Activated CD4-positive, alpha-beta T cell treated with anti-CD3 and anti-CD28 coated beads, Interleukin-2, amount 10 ng/mL, durations not matched to agents 7 days and 5 days (primary cell): ENCODE measurements around the gene TENM4. TPM values are rescaled to one million over a fixed set of nuclear protein-coding genes. Genes with fewer than 3 reads are reported as not detected.

Experiments used
- CTCF ChIA-PET: fragments of 350-600 bp; sonication (Branson Sonifier 250); formaldehyde crosslinking; loops from one replicate; lab custom pipeline; 2021; ENCODE audit warnings: antibody characterized with exemption; lab: Charles Lee
- POLR2A ChIA-PET: fragments of 350-600 bp; sonication (Branson Sonifier 250); formaldehyde crosslinking; loops from one replicate; lab custom pipeline; 2021; ENCODE audit warnings: antibody characterized with exemption; lab: Charles Lee
- DNase-seq: peaks from one replicate; pipeline ENCODE4 v3.0.0-alpha.2; 2020
- H3K27ac Mint-ChIP-seq: one replicate; pipeline ENCODE4 v1.8.0; 2021; ENCODE audit warnings: mild to moderate bottlenecking, moderate library complexity, mixed read lengths
- H3K27me3 Mint-ChIP-seq: one replicate; pipeline ENCODE4 v1.8.0; 2021; ENCODE audit warnings: mixed read lengths
- H3K36me3 Mint-ChIP-seq: one replicate; pipeline ENCODE4 v1.8.0; 2021; ENCODE audit warnings: low read depth, mixed read lengths
- H3K4me1 Mint-ChIP-seq: one replicate; pipeline ENCODE4 v1.8.0; 2021; ENCODE audit warnings: mixed read lengths
- H3K4me3 Mint-ChIP-seq: one replicate; pipeline ENCODE4 v1.8.0; 2021; ENCODE audit warnings: mild to moderate bottlenecking, moderate library complexity, mixed read lengths
- H3K9me3 Mint-ChIP-seq: one replicate; pipeline ENCODE4 v1.8.0; 2021; ENCODE audit warnings: mixed read lengths
- total RNA-seq, 2 experiments: library from RNA; stranded (reverse); gene quantifications; one replicate each; pipeline ENCODE4 v1.2.3, GENCODE V29; 2021

The TENM4 gene
- total RNA-seq, 2 experiments from 2014 or later = not detected

GRCh38 chr11:79159657-79160450 lies 281.0 kb downstream of the TENM4 start:
- DNase-seq = no peak
- H3K4me1 Mint-ChIP-seq = no peaks in the 10 kb centered on the region
- CTCF ChIA-PET = no interaction called here
- no peak overlapping the region for H3K27ac Mint-ChIP-seq
- no peaks in the 10 kb centered on the region for H3K9me3 Mint-ChIP-seq
- H3K36me3 Mint-ChIP-seq = no peaks in the 10 kb centered on the region
- no peak overlapping the region for H3K4me3 Mint-ChIP-seq
- POLR2A ChIA-PET = no interaction called here
- no peaks in the 10 kb centered on the region for H3K27me3 Mint-ChIP-seq

DNA sequence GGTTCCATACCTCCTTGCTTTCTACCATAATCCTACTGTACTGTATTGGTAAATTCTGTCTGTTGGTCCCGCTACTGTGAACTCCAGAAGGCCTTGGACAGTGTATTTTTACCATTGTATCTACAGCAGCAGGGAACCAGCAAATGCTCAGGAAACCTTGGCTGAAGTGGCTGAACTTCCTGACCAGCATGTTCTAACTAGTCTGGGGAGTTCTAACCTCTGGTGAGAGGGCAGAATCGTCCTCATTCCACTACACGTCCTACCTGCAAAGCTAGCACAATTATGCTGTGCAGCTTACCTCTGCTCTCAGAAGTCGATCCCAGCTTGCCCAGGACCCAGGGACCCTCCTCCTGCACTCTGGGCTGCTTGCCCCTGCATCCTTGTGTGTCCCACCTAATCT lies 283.1 kb downstream of the TENM4 start:
- no peak overlapping the region for H3K27ac Mint-ChIP-seq
- no peaks in the 10 kb centered on the region for H3K36me3 Mint-ChIP-seq
- H3K4me1 Mint-ChIP-seq = no peaks in the 10 kb centered on the region
- no peak overlapping the region for H3K4me3 Mint-ChIP-seq
- H3K9me3 Mint-ChIP-seq = peaks cover 6% of the 10 kb centered on the region
- ChIA-PET POLR2A (no interaction called here), CTCF (no interaction called here)
- H3K27me3 Mint-ChIP-seq = no peaks in the 10 kb centered on the region
- DNase-seq = no peak

- ChIA-PET CTCF (no interaction called here), POLR2A (no interaction called here)
- H3K27ac Mint-ChIP-seq = no peak overlapping the region
- H3K4me3 Mint-ChIP-seq = no peak overlapping the region
- H3K9me3 Mint-ChIP-seq = peaks cover 6% of the 10 kb centered on the region
- H3K36me3 Mint-ChIP-seq = no peaks in the 10 kb centered on the region
- no peaks in the 10 kb centered on the region for H3K27me3 Mint-ChIP-seq
- H3K4me1 Mint-ChIP-seq = no peaks in the 10 kb centered on the region
- DNase-seq = no peak
Observed at GRCh38 chr11:79156031-79156430, 284.8 kb downstream of the TENM4 start.

DNA sequence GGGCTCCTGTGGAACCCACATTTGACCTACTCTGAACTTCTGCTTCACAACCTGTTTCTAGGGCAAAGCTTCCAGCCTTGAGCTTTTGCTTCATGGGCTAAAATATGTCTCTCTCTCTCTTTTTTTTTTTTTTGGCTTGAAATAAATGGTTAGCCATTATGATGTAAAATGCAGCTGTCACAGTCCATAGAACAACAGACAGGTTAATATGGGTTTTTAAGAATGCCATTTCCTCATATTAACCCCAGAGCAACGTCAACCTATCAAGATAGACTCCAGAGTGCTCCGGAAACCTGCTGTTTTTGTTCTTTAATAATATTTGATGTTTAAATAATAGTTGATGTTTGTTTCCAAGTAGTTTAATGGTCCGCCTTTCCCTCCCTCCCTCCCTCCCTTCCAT lies 285.6 kb downstream of the TENM4 start:
- ChIA-PET CTCF (no interaction called here), POLR2A (no interaction called here)
- H3K4me1 Mint-ChIP-seq = no peaks in the 10 kb centered on the region
- no peaks in the 10 kb centered on the region for H3K36me3 Mint-ChIP-seq
- peaks cover 6% of the 10 kb centered on the region for H3K9me3 Mint-ChIP-seq
- no peak for DNase-seq
- no peak overlapping the region for H3K27ac Mint-ChIP-seq
- no peak overlapping the region for H3K4me3 Mint-ChIP-seq
- no peaks in the 10 kb centered on the region for H3K27me3 Mint-ChIP-seq

DNA sequence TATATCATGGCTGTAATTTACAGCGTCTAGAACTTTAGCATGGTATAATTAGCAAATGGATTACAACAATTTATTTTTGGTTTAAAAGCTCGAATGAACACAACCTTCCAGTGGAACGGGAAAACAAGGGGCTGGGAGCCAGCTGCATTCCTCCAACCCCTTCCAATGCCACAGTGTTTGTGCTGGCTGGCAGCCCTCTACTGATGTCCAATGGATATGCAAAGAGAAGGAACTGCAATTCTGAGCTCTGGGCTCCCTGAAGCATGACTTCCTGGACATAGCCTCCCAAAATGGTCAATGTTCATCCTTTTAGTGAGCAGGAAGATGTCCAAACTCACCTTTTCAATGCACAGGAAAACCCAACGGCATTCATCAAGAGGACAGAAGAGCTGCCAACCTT lies 288.3 kb downstream of the TENM4 start:
- H3K4me3 Mint-ChIP-seq = no peak overlapping the region
- no peak overlapping the region for H3K27ac Mint-ChIP-seq
- CTCF ChIA-PET = no interaction called here
- POLR2A ChIA-PET = no interaction called here
- no peak for DNase-seq
- no peaks in the 10 kb centered on the region for H3K4me1 Mint-ChIP-seq
- no peaks in the 10 kb centered on the region for H3K36me3 Mint-ChIP-seq
- H3K27me3 Mint-ChIP-seq = no peaks in the 10 kb centered on the region
- peaks cover 6% of the 10 kb centered on the region for H3K9me3 Mint-ChIP-seq

GRCh38 chr11:79151396-79151795 lies 289.4 kb downstream of the TENM4 start:
- Mint-ChIP-seq H3K9me3 (peaks cover 6% of the 10 kb centered on the region), H3K36me3 (no peaks in the 10 kb centered on the region), H3K27ac (no peak overlapping the region), H3K4me1 (no peaks in the 10 kb centered on the region), H3K27me3 (no peaks in the 10 kb centered on the region), H3K4me3 (no peak overlapping the region)
- ChIA-PET CTCF (no interaction called here), POLR2A (no interaction called here)
- no peak for DNase-seq

- no peaks in the 10 kb centered on the region for H3K27me3 Mint-ChIP-seq
- ChIA-PET CTCF (no interaction called here), POLR2A (no interaction called here)
- H3K4me1 Mint-ChIP-seq = no peaks in the 10 kb centered on the region
- no peak for DNase-seq
- H3K9me3 Mint-ChIP-seq = peaks cover 6% of the 10 kb centered on the region
- H3K36me3 Mint-ChIP-seq = no peaks in the 10 kb centered on the region
- no peak overlapping the region for H3K27ac Mint-ChIP-seq
- H3K4me3 Mint-ChIP-seq = no peak overlapping the region
Observed at GRCh38 chr11:79150966-79151365, 289.9 kb downstream of the TENM4 start.

DNA sequence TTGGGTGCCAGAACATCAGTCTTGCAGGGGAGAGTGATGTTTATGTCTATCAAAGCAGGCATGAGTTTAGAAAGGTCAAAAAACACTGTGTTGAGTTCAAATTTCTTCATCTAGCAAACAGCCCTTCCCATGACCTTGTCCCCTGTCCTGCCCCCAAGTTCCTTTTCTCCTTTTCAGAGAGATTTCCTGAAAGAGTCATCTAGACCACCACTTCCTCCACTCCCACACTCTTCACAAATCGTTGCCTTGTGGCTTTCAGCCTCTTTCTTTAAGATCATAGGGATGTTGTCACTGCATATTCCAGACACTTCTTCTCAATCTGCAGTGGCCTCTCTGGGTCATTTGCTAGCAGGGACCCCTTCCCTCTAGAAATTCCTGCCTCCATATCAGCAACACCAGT lies 290.5 kb downstream of the TENM4 start:
- Mint-ChIP-seq H3K4me1 (no peaks in the 10 kb centered on the region), H3K4me3 (no peak overlapping the region), H3K27ac (no peak overlapping the region), H3K27me3 (no peaks in the 10 kb centered on the region), H3K9me3 (peaks cover 6% of the 10 kb centered on the region), H3K36me3 (no peaks in the 10 kb centered on the region)
- CTCF ChIA-PET = no interaction called here
- POLR2A ChIA-PET = no interaction called here
- DNase-seq = no peak

- ChIA-PET POLR2A (no interaction called here), CTCF (no interaction called here)
- Mint-ChIP-seq H3K4me1 (no peaks in the 10 kb centered on the region), H3K27me3 (no peaks in the 10 kb centered on the region), H3K9me3 (peaks cover 2% of the 10 kb centered on the region), H3K27ac (no peak overlapping the region), H3K36me3 (no peaks in the 10 kb centered on the region), H3K4me3 (no peak overlapping the region)
- no peak for DNase-seq
Observed at GRCh38 chr11:79147731-79148130, 293.1 kb downstream of the TENM4 start.

GRCh38 chr11:79147011-79147410 lies 293.8 kb downstream of the TENM4 start:
- Mint-ChIP-seq H3K27ac (no peak overlapping the region), H3K4me1 (no peaks in the 10 kb centered on the region), H3K4me3 (no peak overlapping the region), H3K27me3 (no peaks in the 10 kb centered on the region), H3K36me3 (no peaks in the 10 kb centered on the region), H3K9me3 (peaks cover 4% of the 10 kb centered on the region)
- ChIA-PET POLR2A (no interaction called here), CTCF (no interaction called here)
- no peak for DNase-seq

DNA sequence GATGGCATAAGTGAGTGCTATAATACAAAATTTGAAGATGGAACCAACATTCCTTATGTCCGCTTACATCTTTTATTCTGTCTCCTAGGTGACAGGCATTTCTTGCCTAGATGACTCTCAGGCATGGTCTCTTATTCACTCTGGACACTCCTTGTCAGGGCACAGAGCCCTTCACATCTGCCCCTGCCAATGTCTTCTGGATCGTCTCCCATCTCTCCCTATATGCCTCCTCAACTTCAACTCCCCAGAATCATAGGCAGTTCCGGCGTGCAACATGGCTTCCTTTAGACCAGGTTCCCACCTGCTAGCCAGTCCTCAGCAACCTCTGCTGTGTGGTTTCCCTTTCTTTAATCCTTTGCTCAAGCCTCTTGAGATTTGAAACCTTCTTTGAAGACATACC lies 300.9 kb downstream of the TENM4 start:
- DNase-seq = no peak
- H3K9me3 Mint-ChIP-seq = peaks cover 4% of the 10 kb centered on the region
- no peak overlapping the region for H3K27ac Mint-ChIP-seq
- POLR2A ChIA-PET = no interaction called here
- no peaks in the 10 kb centered on the region for H3K27me3 Mint-ChIP-seq
- H3K4me1 Mint-ChIP-seq = no peaks in the 10 kb centered on the region
- no peaks in the 10 kb centered on the region for H3K36me3 Mint-ChIP-seq
- CTCF ChIA-PET = no interaction called here
- H3K4me3 Mint-ChIP-seq = no peak overlapping the region

DNA sequence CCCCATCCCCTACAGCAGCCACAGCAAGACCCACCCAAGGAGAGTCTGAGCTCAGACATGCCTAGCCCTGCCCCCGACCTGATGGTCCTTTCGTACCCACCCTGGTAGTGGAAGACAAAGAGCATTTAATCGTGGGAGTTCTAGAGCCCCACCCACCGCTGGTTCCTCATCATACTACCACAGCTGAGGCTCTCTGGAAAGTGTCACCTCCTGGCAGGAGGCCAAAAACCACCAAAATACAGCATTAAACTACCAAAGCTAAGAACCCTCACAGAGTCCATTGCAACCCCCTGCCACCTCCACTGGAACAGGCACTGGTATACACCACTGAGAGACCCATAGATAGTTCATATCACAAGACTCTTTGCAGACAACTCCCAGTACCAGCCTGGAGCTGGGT lies 311.1 kb downstream of the TENM4 start:
- CTCF ChIA-PET = no interaction called here
- POLR2A ChIA-PET = no interaction called here
- no peak for DNase-seq
- Mint-ChIP-seq H3K9me3 (peaks cover 13% of the 10 kb centered on the region), H3K4me1 (no peaks in the 10 kb centered on the region), H3K27me3 (no peaks in the 10 kb centered on the region), H3K4me3 (no peak overlapping the region), H3K27ac (no peak overlapping the region), H3K36me3 (no peaks in the 10 kb centered on the region)

DNA sequence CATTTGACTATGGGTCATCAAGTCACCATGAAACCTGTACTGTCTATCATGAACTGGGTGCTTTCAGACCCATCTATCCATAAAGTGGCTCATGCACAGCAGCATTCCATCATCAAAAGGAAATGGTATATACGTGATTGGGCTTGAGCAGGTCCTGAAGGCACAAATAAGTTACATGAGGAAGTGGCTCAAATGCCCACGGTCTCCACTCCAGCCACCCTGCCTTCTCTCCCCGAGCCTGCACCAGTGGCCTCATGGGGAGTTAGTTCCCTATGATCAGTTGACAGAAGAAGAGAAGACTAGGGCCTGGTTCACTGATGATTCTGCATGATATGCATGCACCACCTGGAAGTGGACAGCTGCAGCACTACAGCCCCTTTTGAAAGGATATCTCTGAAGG lies 312.5 kb downstream of the TENM4 start:
- POLR2A ChIA-PET = no interaction called here
- Mint-ChIP-seq H3K4me3 (no peak overlapping the region), H3K9me3 (peaks cover 13% of the 10 kb centered on the region), H3K27ac (no peak overlapping the region), H3K36me3 (no peaks in the 10 kb centered on the region), H3K4me1 (no peaks in the 10 kb centered on the region), H3K27me3 (no peaks in the 10 kb centered on the region)
- CTCF ChIA-PET = no interaction called here
- no peak for DNase-seq

GRCh38 chr11:79122759-79123158 lies 318.1 kb downstream of the TENM4 start:
- Mint-ChIP-seq H3K27me3 (no peaks in the 10 kb centered on the region), H3K27ac (no peak overlapping the region), H3K36me3 (no peaks in the 10 kb centered on the region), H3K4me3 (no peak overlapping the region), H3K9me3 (peaks cover 9% of the 10 kb centered on the region), H3K4me1 (no peaks in the 10 kb centered on the region)
- POLR2A ChIA-PET = no interaction called here
- CTCF ChIA-PET = interaction anchor here (0.6 to 1.2 kb wide), 2 partner anchors 9 to 402 kb away, joined by 3 to 4 read pairs; no protein-coding TSS in a partner anchor
- no peak for DNase-seq
